Measurements from ENCODE around the gene PTPRN2. TPM values are rescaled to one million over a fixed set of nuclear protein-coding genes. Genes with fewer than 3 reads are reported as not detected.

The PTPRN2 gene
- total and polyA plus RNA-seq, 2 experiments from 2014 or later, result 0.28 TPM; not detected in 1

DNA sequence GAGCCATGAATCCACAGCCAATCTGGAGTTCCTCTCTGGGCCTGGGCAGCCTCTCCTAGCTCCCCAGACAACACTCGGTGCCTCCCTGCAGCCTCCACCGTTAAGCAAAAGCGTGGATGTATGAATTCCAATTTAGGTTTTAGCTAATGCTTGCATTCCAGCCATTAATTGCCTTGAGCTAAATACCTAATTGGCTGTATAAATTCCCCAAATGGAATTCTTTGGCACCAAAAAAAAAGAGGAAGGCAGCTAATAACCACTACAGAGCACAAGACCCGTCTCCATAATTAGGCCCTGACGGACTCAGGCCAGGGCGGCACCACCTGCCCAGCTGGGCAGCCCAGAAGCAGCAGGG is 140.5 kb downstream of the PTPRN2 start:
- Histone ChIP-seq H3K9me3 (ENCODE audit: low read depth) (no peaks in the 10 kb centered on the region), H3K4me3 (no peak overlapping the region), H3K36me3 (no peaks in the 10 kb centered on the region), H3K4me1 (ENCODE audit: low read depth) (no peaks in the 10 kb centered on the region), H3K27me3 (peaks cover 3% of the 10 kb centered on the region), H3K27ac (no peak overlapping the region)
- DNase-seq (ENCODE audit: low read depth in 1 of 2, low spot score in 1 of 2), result no peak
- TF ChIP-seq, protein P1, sequence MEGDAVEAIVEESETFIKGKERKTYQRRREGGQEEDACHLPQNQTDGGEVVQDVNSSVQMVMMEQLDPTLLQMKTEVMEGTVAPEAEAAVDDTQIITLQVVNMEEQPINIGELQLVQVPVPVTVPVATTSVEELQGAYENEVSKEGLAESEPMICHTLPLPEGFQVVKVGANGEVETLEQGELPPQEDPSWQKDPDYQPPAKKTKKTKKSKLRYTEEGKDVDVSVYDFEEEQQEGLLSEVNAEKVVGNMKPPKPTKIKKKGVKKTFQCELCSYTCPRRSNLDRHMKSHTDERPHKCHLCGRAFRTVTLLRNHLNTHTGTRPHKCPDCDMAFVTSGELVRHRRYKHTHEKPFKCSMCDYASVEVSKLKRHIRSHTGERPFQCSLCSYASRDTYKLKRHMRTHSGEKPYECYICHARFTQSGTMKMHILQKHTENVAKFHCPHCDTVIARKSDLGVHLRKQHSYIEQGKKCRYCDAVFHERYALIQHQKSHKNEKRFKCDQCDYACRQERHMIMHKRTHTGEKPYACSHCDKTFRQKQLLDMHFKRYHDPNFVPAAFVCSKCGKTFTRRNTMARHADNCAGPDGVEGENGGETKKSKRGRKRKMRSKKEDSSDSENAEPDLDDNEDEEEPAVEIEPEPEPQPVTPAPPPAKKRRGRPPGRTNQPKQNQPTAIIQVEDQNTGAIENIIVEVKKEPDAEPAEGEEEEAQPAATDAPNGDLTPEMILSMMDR (IDR thresholded peaks at IDR 0.05; ENCODE audit: low read depth, low read length), result no peak

DNA sequence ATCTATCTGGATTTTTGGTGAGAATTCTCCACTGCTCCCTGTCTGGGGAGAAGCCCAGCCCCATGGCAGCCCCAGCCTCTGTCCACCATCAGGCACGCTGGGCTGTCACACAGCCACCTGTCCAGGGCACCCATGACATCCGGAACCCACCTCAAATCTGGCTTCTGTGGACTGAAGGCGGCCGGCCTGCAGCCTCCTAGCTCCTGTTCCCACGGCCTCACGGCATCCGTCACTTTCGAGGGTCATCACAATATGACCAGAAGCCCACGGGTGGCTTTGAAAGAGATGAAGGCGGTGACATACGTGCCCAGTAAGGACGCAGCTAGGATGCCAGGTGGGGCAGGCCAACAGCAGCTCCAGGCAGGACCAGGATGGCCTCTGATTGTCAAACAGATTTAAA is 140.9 kb downstream of the PTPRN2 start:
- TF ChIP-seq, protein P1 (IDR thresholded peaks at IDR 0.05; ENCODE audit: low read depth, low read length), result no peak
- Histone ChIP-seq H3K4me3 (no peak overlapping the region), H3K27ac (no peak overlapping the region), H3K9me3 (ENCODE audit: low read depth) (no peaks in the 10 kb centered on the region), H3K4me1 (ENCODE audit: low read depth) (no peaks in the 10 kb centered on the region), H3K36me3 (no peaks in the 10 kb centered on the region), H3K27me3 (peaks cover 3% of the 10 kb centered on the region)
- DNase-seq (ENCODE audit: low read depth in 1 of 2, low spot score in 1 of 2), result no peak

DNA sequence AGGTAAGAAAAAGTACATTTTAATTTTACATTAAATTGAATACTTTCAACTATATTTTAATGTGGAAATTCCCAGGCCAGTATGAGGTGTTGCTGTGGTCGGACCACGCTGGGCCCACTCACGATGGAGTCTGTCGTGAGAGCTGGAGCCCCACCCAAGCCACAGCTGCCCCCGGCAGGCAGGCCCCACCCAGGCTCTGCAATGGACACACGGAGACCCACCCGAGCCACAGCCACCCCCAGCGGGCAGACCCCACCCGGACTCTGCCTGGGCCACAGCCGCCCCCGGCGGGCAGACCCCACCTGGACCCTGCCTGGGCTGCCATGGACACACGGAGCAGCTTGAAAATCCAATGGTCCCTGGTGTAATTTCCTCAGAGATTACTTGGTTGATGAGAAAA is 141.3 kb downstream of the PTPRN2 start:
- Histone ChIP-seq H3K4me3 (no peak overlapping the region), H3K36me3 (no peaks in the 10 kb centered on the region), H3K27ac (no peak overlapping the region), H3K9me3 (ENCODE audit: low read depth) (no peaks in the 10 kb centered on the region), H3K4me1 (ENCODE audit: low read depth) (no peaks in the 10 kb centered on the region), H3K27me3 (peaks cover 3% of the 10 kb centered on the region)
- TF ChIP-seq, protein P1 (IDR thresholded peaks at IDR 0.05; ENCODE audit: low read depth, low read length), result no peak
- no peak for DNase-seq (ENCODE audit: low read depth in 1 of 2, low spot score in 1 of 2)

DNA sequence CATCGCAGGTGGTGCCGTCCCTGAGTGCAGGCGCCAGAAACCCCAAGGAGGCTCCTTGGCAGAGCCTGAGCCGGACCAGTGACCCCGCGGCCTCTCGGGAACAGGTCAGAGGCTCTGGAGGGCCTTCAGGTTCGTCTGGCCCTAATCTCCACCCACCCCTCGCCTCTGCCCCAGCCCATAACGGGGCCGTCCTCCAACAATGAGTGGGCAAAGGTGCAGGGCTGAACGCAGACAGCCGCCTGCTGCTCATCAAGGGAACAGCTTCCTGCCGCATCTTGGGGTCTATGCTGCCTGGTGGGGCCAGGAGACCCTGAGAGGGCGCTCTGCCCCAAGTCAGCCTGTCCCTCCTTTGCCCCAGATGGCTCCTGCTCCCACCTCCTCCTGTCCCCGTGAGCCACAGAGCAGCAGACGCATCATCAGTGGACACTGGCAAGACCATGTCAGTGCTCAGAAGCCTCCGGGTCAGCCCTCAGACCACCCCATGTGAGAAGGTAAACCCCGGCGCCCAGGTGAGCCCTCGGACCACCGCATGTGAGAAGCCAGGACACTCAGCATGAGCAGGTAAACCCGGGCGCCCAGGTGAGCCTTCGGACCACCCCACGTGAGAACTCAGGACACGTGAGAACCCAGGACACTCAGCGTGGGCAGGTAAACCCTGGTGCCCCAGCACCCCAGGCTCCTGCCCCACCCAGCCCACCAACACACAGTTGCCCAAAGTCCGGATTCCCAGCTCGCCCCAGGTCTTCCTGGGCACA is 142.0 kb downstream of the PTPRN2 start:
- TF ChIP-seq, protein P1 (IDR thresholded peaks at IDR 0.05; ENCODE audit: low read depth, low read length), result no peak
- H3K4me1 ChIP-seq (ENCODE audit: low read depth), result no peaks in the 10 kb centered on the region
- no peak overlapping the region for H3K27ac ChIP-seq
- H3K9me3 ChIP-seq (ENCODE audit: low read depth), result no peaks in the 10 kb centered on the region
- H3K36me3 ChIP-seq, result no peaks in the 10 kb centered on the region
- DNase-seq (ENCODE audit: low read depth in 1 of 2, low spot score in 1 of 2), result no peak
- no peaks in the 10 kb centered on the region for H3K27me3 ChIP-seq
- no peak overlapping the region for H3K4me3 ChIP-seq

DNA sequence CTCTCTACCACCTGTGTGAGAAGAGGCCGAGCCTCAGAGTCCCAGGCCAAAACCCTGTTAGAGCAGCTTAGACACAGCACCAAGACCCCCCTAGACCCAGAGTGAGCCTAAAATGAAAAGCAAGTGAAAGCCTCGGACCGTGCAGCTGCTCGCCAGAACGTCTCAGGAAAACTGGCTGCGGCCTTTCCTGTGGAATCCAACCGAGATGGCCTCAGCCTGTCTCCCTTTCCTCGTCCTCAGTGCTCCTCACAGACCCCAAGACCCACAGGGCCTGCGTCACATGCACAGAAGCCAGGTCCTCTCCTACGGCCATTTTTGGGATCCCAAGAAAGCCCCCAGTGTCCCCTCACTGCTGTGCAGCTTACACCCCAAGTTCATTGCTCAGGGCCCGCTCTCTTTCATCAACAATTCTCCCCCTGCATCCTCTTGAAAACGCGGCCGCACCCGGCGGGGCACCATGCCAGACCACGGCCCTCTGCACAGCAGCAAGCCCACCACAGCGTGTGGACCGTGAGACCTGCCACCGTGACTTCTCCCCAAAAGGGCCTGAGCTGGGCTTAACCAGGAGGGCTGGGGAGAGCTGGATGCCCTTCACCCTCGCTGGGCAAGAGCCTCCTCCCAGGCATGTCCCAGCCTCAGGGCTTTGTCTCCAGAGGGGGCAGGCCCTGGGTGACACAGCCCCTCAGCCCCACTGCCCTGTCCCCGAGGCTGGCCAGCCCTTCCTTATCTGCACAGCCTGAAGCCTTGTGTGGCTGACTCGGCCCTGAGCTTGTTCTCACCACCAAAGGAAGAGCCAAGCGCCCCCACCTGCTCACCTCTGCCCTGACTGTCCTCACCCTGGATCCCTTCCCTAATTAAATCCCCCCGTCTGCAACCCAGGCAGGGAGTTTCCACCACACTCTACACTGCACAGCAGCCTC is 142.9 kb downstream of the PTPRN2 start:
- no peaks in the 10 kb centered on the region for H3K4me1 ChIP-seq (ENCODE audit: low read depth)
- H3K27me3 ChIP-seq, result no peaks in the 10 kb centered on the region
- no peaks in the 10 kb centered on the region for H3K9me3 ChIP-seq (ENCODE audit: low read depth)
- H3K4me3 ChIP-seq, result no peak overlapping the region
- H3K36me3 ChIP-seq, result no peaks in the 10 kb centered on the region
- H3K27ac ChIP-seq, result no peak overlapping the region
- no peak for DNase-seq (ENCODE audit: low read depth in 1 of 2, low spot score in 1 of 2)
- TF ChIP-seq, protein P1 (IDR thresholded peaks at IDR 0.05; ENCODE audit: low read depth, low read length), result no peak

Measured in cardiac muscle cell (in vitro differentiated cells and primary cell).